Stimulated activated CD8-positive, alpha-beta memory T cell treated with anti-CD3 and anti-CD28 coated beads, Interleukin-15, amount 100 ng/mL, for 24 hours (primary cell): ENCODE data around the gene COL25A1.

Experiments used
- DNase-seq: peaks from one replicate; pipeline ENCODE4 v3.0.0-alpha.2; 2020; ENCODE audit warnings: low read depth

The COL25A1 gene

GRCh38 chr4:108852691-108853090, 449.8 kb downstream of the COL25A1 start:
- DNase-seq = no peak

DNA sequence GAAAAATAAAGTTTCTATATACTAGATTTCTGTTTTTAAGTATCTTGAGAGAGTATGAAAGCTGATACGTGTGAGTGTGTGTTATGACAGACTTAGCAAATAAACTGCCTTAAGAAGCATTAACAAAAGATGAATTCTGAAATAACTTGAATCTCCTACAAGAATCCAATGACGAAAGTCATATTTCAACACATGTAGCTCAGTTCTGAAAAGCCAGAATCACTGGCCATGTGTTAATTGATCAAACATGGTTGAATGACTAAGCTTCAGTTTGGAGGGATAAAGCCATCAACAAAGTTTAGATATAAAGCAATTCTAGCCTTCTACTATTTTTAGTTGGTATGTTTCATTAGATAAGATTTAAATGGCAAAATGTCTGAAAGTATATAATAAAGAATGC, 451.1 kb downstream of the COL25A1 start:
- no peak for DNase-seq

- no peak for DNase-seq
Observed at GRCh38 chr4:108850219-108850649, 452.2 kb downstream of the COL25A1 start.

DNA sequence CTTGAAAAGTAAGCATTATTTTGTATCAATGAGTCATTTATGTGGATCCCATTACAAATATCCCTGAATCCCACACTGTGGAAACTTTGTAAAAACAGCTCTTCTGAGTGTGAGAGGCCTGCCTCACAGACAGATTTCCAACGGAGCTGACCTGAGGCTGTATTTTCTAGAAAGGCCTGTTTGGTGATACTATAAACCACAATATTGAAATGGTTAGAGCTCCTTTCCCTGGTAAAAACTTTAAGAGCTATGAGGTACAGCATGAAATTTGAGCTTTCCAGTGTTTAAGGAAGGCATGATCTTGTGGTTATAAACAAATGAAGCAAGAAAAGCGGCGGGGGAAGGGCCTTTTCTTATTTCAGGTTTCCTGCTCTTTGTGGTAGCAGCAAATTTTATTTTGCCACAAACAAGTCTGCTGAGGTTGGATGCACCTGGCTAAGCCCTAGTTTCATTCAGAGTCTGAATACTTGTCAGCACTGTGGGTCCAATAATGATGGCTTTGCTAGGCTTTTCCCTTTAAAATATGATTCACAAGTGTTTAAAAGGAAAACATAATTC, 452.8 kb downstream of the COL25A1 start:
- DNase-seq = no peak

- DNase-seq = no peak
Observed at GRCh38 chr4:108846568-108846967, 455.9 kb downstream of the COL25A1 start.

GRCh38 chr4:108840426-108840975, 462.0 kb downstream of the COL25A1 start:
- no peak for DNase-seq

GRCh38 chr4:108839333-108839732, 463.1 kb downstream of the COL25A1 start:
- no peak for DNase-seq

- DNase-seq = no peak
Observed at GRCh38 chr4:108838451-108838850, 464.0 kb downstream of the COL25A1 start.

DNA sequence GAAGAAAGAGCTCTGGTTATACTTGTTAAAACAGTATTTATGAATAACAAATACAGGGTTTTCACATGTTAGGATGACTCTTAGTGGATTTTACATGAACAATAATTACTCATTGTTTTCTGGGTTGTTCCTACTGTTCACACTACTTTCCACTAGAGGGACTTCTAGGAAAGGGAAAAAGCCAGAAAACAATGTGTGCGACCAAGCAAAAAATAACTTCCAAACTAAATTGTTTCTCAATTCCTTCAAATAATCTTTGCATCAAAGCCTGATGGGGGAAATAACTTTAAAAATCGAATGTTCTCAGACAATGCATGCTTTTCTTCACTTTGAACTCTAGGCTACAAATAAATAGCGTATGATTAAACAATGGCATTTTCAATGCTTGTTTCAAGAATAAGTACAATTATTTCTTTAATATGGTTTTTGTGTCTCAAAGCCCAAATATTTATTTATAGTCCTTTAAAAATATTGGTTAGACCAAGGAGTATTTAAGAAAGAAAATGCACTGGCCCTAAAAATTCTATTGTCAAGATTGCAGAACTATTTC, 467.5 kb downstream of the COL25A1 start:
- DNase-seq = no peak

- no peak for DNase-seq
Observed at GRCh38 chr4:108834166-108834834, 468.2 kb downstream of the COL25A1 start.

DNA sequence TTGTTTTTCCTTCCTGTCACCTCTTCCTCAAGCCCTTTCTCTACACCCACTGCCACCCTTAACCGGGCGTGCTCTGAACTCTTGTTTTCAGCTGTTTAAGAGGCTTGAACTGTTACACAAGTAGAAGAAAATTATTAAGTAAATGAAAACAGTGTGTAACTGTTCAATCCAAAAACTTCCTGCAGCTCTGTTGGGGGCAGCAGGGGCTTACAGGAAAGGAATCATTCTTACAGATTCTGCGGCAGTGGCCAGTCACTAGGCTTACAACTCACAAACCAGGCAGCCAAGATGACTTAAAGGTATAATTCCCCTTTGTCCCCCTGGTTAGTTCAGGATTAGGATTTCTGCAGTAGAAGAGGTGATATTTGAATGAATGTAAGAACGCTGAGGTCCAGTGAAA, 469.4 kb downstream of the COL25A1 start:
- DNase-seq = no peak

- no peak for DNase-seq
Observed at GRCh38 chr4:108831886-108832285, 470.6 kb downstream of the COL25A1 start.

DNA sequence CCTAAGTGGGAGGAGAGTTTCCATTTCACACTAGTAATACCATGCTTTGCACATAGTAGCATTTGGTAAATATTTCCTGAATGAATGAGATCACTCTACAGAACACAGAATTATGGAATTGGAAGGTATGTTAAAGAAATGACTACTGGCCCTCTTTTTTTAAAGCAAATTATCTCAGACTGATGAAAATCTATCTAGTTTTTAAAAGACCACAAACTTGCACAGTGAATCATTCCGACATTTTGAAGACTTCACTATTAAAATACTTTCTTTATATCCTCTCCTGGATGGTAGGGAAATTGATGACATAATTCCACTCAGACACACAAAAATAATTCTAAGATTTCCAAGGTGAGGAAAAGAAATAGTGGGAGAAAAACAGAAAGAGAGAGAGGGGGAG, 471.2 kb downstream of the COL25A1 start:
- DNase-seq = no peak

GRCh38 chr4:108830509-108831244, 471.8 kb downstream of the COL25A1 start:
- no peak for DNase-seq

- DNase-seq = no peak
Observed at GRCh38 chr4:108829966-108830492, 472.4 kb downstream of the COL25A1 start.

GRCh38 chr4:108828620-108829019, 473.8 kb downstream of the COL25A1 start:
- no peak for DNase-seq

DNA sequence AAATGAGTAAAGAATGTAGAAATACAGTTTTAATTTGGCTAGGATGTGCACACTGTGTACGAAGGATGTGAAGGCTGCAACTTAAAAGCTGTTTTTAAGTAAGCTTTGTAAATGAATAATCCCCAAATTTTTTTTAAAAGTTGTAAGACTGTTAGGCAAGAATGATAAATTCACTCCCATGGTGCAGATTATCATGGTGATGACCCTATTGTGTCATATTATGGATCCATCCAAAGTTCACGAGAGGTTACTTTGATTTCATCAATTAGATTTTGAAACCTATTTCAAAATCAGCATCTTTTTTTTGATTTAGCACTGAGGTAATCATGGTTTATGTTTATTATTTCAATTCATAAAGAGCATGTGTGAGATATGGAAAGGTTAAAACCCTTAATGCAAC, 476.7 kb downstream of the COL25A1 start:
- no peak for DNase-seq

DNA sequence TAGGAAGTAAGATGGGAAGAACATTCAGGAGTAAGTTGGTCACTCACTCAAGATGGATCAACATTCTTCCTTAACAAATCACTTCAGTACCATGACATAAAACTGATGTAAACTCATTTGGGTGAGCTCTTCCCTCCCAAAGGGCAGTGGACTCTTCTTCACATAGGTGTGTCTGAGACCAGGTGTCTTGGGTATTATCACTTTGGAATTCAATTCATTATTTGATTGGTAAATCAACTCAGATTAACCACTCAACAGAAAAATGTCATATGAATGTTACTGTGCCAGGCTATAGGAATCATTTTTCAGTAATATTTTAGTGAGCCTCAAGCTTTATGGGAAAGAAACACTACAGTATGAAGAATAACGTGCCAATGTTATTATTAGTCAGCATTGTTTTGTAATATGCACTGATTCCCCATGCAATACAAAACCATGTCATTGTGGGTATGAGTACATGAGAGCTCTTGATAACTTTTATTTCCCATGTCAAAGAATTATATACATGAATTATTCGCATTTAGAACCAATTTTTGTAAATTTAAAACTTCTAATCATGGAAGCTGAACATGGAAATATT, 481.0 kb downstream of the COL25A1 start:
- DNase-seq = no peak

DNA sequence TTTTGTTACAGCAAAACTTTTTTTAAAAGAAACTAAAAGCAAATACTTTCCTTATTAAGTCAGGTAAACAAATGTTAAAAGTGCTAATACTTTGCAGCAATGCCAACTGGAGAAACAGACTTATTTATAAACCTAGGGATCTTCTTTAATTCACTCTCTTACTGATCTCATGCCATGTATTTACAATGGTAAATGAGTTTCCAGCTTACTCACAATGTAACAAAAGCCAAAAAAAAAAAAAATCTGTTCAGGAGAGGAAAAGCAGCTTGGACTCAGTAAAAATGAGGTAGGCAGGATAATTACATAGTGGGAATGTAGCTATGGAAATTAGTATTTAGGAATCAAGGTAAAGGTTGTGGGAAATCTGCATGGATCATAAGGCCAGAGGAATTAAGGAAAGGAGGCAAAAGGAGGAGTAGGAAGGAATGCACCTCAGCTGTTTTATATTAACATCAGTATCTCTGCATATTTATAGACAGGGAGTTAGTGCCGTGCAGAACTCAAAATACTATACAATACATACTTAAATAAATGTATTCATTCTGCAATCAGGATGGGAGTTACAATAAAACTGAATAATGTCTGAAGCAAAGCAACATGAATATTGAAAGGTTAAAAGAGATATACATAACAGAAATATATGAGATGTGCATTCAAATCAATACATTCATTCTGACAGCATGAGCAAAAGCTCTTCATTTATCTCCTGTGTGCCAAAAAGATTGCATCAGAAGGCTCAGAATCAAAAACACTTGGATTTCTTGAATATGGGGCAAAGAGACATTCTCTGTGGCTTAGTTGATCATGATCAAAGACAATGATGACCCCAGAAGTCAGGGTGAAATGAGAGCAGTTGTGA, 481.7 kb downstream of the COL25A1 start:
- no peak for DNase-seq

DNA sequence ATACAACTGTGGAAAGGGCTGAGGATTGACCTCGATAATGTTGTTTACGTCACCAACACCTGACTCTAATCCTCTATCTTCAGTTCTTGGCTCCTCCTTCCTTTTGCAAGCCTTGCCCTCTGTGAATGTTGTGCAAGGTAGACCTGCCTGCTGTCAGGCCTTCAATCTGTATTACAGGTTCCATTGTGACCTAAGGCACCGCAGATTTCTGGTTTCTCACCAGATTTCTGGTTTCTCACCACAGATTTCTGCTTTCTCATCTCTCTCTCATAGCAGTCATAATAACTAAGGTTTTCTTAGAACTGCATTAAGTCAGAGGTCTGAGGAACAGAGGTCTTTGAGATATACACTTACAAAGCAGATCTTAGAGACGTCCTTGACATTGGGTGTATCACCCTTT, 488.1 kb downstream of the COL25A1 start:
- DNase-seq = no peak

DNA sequence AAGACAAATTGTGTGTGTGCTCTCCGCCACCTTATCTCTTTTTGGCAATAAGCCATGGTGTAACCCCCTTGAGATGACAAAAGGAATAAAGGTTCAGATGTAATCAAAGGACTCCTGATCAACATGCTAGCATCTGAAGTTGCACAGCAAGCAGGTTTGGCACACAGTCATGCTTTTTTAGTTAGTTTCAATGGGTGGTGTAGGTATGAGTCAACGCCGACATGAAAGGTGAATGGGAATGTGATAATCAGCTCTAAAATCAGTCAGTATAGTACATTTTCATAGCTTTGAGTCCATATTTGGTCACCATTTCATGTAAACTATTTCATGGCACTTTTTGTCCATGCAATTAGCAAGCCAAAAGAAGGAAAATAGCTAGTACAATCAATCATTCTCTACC, 489.2 kb downstream of the COL25A1 start:
- DNase-seq = no peak
